Measurements from ENCODE around the gene KCNS1.

DNA sequence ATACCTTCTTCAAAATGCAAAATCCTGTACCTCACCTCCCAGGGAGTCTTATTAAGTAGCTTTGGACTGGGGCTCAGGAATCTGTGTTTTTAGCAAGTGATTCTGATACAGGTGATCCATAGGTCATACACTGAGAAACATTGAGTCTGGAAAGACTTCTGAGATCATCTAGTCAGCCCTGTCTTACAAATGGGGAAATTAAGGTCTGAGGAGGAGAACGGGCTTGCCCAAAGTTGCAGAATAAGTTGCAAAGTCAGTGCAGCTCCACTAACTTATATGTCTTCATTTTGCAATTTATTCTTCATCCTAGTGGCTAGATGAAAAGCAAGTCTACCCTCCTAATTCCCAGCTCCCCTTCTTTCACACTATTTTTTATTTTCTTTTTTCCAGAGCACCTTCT lies 28.9 kb downstream of the KCNS1 start:
- TF ChIP-seq POLR2AphosphoS5 (IDR thresholded peaks at IDR 0.05) (no peak), CTCF (IDR thresholded peaks at IDR 0.05) (no peak)

Data from stomach (tissue), 4 donors.